Measurements from ENCODE around the gene ZNF311.

ZNF311 gene

GRCh38 chr6:28979679-28980078 lies 25.4 kb downstream of the ZNF311 start:
- no CpG with 5 or more reads among the region's 2 CpGs for WGBS (ENCODE audit: extremely low coverage, insufficient coverage, insufficient read length)
- Histone ChIP-seq H2AFZ (ENCODE audit: insufficient read depth, low read length, poor library complexity) (no peak overlapping the region), H4K91ac (ENCODE audit: low read depth, low read length) (peak overlapping the region; percentile 84), H3K14ac (ENCODE audit: low read length) (peak overlapping the region; percentile 84), H2BK12ac (ENCODE audit: low read length) (peak overlapping the region; percentile 74), H3K23ac (ENCODE audit: low read length) (no peak overlapping the region), H2BK120ac (ENCODE audit: insufficient read depth, low read length, poor library complexity) (peak overlapping the region; percentile 94), H3K27ac (ENCODE audit: low read depth, low read length) (peak overlapping the region; percentile 84), H3K27me3 (ENCODE audit: insufficient read depth, low read length) (no peaks in the 10 kb centered on the region), H3K4me3 (ENCODE audit: low read depth, low read length) (no peak overlapping the region), H2AK5ac (ENCODE audit: low read length) (peak overlapping the region; percentile 86), H3K4me1 (ENCODE audit: control insufficient read depth in 1 of 2, insufficient read depth in 2 of 2, low read length in 2 of 2) (peaks cover 18 to 19% of the 10 kb centered on the region in 2 experiments), H4K8ac (ENCODE audit: low read depth, low read length) (peak overlapping the region; percentile 68), H2BK5ac (ENCODE audit: low read depth, low read length, poor library complexity) (peak overlapping the region; percentile 89), H3K4ac (ENCODE audit: low read depth, low read length) (peak overlapping the region; percentile 2), H3K9me3 (ENCODE audit: insufficient read depth, low read depth, low read length) (no peaks in the 10 kb centered on the region), H3K79me2 (ENCODE audit: control insufficient read depth, insufficient read depth, low read length, poor library complexity) (peaks cover 9% of the 10 kb centered on the region), H3K4me2 (ENCODE audit: low read length) (no peak overlapping the region), H3K79me1 (ENCODE audit: low read length) (peaks cover 29% of the 10 kb centered on the region), H3K9ac (ENCODE audit: low read length) (no peak overlapping the region), H3K36me3 (ENCODE audit: control insufficient read depth in 1 of 2, insufficient read depth in 2 of 2, low read length in 2 of 2) (no peaks in the 10 kb centered on the region), H4K12ac (ENCODE audit: low read depth, low read length) (no peak overlapping the region), H3K18ac (ENCODE audit: low read length) (peak overlapping the region; percentile 16)
- DNase-seq: no peak

DNA sequence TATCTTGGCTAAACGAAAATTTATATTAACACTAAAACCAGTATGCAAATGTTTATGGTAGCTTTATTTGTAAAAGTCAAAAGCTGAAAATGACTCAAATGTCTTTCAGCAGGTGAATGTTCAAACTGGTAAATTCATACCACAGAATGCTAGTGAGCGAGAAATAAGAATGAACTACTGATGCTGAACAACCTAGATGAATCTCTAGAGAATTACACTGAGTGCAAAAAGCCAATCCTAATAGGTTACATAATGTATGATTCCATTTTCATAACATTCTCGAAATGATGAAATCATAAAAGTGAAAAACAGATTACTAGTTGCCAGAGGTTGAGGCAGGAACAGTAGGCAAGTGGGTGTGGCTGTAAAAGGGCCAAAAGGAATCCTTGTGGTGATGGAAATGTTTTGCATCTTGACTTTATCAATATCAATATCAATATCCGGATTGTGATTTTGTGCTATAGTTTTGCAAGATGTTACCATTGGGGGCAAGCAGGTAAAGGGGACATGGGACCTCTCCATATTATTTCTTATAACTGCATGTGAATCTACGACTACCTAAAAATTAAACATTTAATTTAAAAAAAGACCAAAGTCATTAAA lies 26.1 kb downstream of the ZNF311 start:
- no peak for DNase-seq
- Histone ChIP-seq H3K4me3 (ENCODE audit: low read depth, low read length) (no peak overlapping the region), H4K91ac (ENCODE audit: low read depth, low read length) (no peak overlapping the region), H3K14ac (ENCODE audit: low read length) (no peak overlapping the region), H2BK120ac (ENCODE audit: insufficient read depth, low read length, poor library complexity) (no peak overlapping the region), H3K27ac (ENCODE audit: low read depth, low read length) (no peak overlapping the region), H2BK5ac (ENCODE audit: low read depth, low read length, poor library complexity) (no peak overlapping the region), H2AFZ (ENCODE audit: insufficient read depth, low read length, poor library complexity) (no peak overlapping the region), H3K4me1 (ENCODE audit: control insufficient read depth in 1 of 2, insufficient read depth in 2 of 2, low read length in 2 of 2) (peaks cover 18 to 20% of the 10 kb centered on the region in 2 experiments), H3K79me2 (ENCODE audit: control insufficient read depth, insufficient read depth, low read length, poor library complexity) (peaks cover 9% of the 10 kb centered on the region), H2AK5ac (ENCODE audit: low read length) (no peak overlapping the region), H3K4ac (ENCODE audit: low read depth, low read length) (no peak overlapping the region), H3K18ac (ENCODE audit: low read length) (no peak overlapping the region), H3K27me3 (ENCODE audit: insufficient read depth, low read length) (no peaks in the 10 kb centered on the region), H3K9me3 (ENCODE audit: insufficient read depth, low read depth, low read length) (no peaks in the 10 kb centered on the region), H3K79me1 (ENCODE audit: low read length) (peaks cover 31% of the 10 kb centered on the region), H4K12ac (ENCODE audit: low read depth, low read length) (no peak overlapping the region), H4K8ac (ENCODE audit: low read depth, low read length) (no peak overlapping the region), H3K4me2 (ENCODE audit: low read length) (no peak overlapping the region), H3K36me3 (ENCODE audit: control insufficient read depth in 1 of 2, insufficient read depth in 2 of 2, low read length in 2 of 2) (no peaks in the 10 kb centered on the region), H3K9ac (ENCODE audit: low read length) (no peak overlapping the region), H3K23ac (ENCODE audit: low read length) (no peak overlapping the region), H2BK12ac (ENCODE audit: low read length) (no peak overlapping the region)
- no CpG with 5 or more reads among the region's 5 CpGs for WGBS (ENCODE audit: extremely low coverage, insufficient coverage, insufficient read length)

DNA sequence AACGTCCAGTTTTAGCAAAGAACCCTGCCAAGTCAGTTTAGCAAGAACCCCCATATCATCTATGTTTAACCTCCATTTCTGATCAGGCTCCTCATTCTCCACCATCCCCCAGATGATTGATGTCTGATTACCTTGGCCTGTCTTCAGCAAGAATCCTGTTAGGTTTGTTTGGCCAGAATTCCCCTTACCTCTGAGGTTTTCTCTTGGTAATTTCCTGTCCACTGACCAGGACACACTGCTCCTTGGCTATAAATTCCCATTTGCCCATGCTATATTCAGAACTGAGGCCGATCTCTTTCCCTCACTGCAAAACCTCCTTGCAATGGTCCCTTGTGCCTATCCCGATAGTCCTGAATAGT lies 27.0 kb downstream of the ZNF311 start:
- no peaks in the 10 kb centered on the region for H3K36me3 ChIP-seq (ENCODE audit: control insufficient read depth in 1 of 2, insufficient read depth in 2 of 2, low read length in 2 of 2)

DNA sequence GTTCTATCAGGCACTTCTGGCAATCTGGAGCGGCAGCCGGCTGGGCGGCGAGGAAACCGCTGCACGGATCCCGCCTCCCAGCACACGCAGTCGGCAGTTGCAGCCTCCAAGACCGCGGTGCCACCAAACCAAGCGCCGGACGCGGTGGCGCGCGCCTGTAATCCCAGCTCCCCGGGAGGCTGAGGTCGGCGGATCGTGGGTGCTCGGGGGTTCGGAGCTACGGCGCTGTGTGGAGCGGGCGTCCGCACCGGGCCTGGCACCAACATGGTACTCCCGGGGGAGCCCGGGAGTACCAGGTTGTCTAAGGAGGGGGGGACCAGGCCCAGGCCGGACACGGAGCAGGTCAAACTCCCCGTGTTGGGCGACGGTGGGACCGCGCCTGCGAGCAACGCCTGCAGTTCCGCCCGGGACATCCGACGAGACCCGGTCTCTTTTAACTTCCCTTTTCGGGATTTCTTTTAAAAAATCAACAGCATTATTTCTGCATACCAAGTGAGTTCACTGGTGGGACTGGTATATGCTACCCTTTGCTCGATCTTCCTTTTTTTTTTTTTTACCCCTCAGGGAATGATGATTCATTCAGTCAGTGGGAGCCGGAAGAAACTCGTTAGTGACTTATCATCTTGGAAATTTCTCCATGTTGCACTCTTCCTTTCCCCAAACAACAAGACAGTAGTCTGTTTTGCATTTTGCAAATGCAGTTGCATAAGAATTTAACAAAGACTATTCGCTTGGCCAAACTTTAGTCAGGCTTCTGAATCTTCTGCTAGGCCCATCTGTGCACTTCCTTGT lies 27.6 kb downstream of the ZNF311 start:
- Histone ChIP-seq H2BK12ac (ENCODE audit: low read length) (peak overlapping the region; percentile 90), H3K9me3 (ENCODE audit: insufficient read depth, low read depth, low read length) (no peaks in the 10 kb centered on the region), H4K91ac (ENCODE audit: low read depth, low read length) (peak overlapping the region; percentile 99), H3K27ac (ENCODE audit: low read depth, low read length) (peak overlapping the region; percentile 98), H3K18ac (ENCODE audit: low read length) (peak overlapping the region; percentile 99), H4K12ac (ENCODE audit: low read depth, low read length) (peak overlapping the region; percentile 76), H3K27me3 (ENCODE audit: insufficient read depth, low read length) (no peaks in the 10 kb centered on the region), H3K9ac (ENCODE audit: low read length) (no peak overlapping the region), H3K4me2 (ENCODE audit: low read length) (peak overlapping the region; percentile 39), H3K14ac (ENCODE audit: low read length) (peak overlapping the region; percentile 91), H3K79me1 (ENCODE audit: low read length) (peaks cover 31% of the 10 kb centered on the region), H4K8ac (ENCODE audit: low read depth, low read length) (peak overlapping the region; percentile 88), H3K4me3 (ENCODE audit: low read depth, low read length) (peak overlapping the region; percentile 31), H3K79me2 (ENCODE audit: control insufficient read depth, insufficient read depth, low read length, poor library complexity) (peaks cover 9% of the 10 kb centered on the region), H2AFZ (ENCODE audit: insufficient read depth, low read length, poor library complexity) (peak overlapping the region; percentile 80), H3K4me1 (ENCODE audit: control insufficient read depth in 1 of 2, insufficient read depth in 2 of 2, low read length in 2 of 2) (peaks cover 17 to 21% of the 10 kb centered on the region in 2 experiments), H2BK5ac (ENCODE audit: low read depth, low read length, poor library complexity) (peak overlapping the region; percentile 94), H3K36me3 (ENCODE audit: control insufficient read depth in 1 of 2, insufficient read depth in 2 of 2, low read length in 2 of 2) (no peaks in the 10 kb centered on the region), H3K4ac (ENCODE audit: low read depth, low read length) (peak overlapping the region; percentile 93), H3K23ac (ENCODE audit: low read length) (no peak overlapping the region), H2BK120ac (ENCODE audit: insufficient read depth, low read length, poor library complexity) (peak overlapping the region; percentile 97), H2AK5ac (ENCODE audit: low read length) (peak overlapping the region; percentile 98)
- WGBS (ENCODE audit: extremely low coverage, insufficient coverage, insufficient read length): no CpG with 5 or more reads among the region's 51 CpGs
- DNase-seq: peak; percentile 42 to 85

More for the DNA sequence above, 27.0 kb downstream of the ZNF311 start:
- peak overlapping the region; percentile 45 for H2BK12ac ChIP-seq (ENCODE audit: low read length)
- no peak overlapping the region for H4K12ac ChIP-seq (ENCODE audit: low read depth, low read length)
- H4K91ac ChIP-seq (ENCODE audit: low read depth, low read length): peak overlapping the region; percentile 78
- no peak overlapping the region for H3K14ac ChIP-seq (ENCODE audit: low read length)
- H3K23ac ChIP-seq (ENCODE audit: low read length): no peak overlapping the region
- H4K8ac ChIP-seq (ENCODE audit: low read depth, low read length): no peak overlapping the region
- H2AFZ ChIP-seq (ENCODE audit: insufficient read depth, low read length, poor library complexity): no peak overlapping the region
- H2BK5ac ChIP-seq (ENCODE audit: low read depth, low read length, poor library complexity): peak overlapping the region; percentile 71
- peak overlapping the region; percentile 98 for H3K27ac ChIP-seq (ENCODE audit: low read depth, low read length)
- peaks cover 9% of the 10 kb centered on the region for H3K79me2 ChIP-seq (ENCODE audit: control insufficient read depth, insufficient read depth, low read length, poor library complexity)
- H3K18ac ChIP-seq (ENCODE audit: low read length): no peak overlapping the region
- H3K9me3 ChIP-seq (ENCODE audit: insufficient read depth, low read depth, low read length): no peaks in the 10 kb centered on the region
- no peak overlapping the region for H2AK5ac ChIP-seq (ENCODE audit: low read length)
- H3K4me1 ChIP-seq (ENCODE audit: control insufficient read depth in 1 of 2, insufficient read depth in 2 of 2, low read length in 2 of 2): peaks cover 18 to 21% of the 10 kb centered on the region in 2 experiments
- no peak overlapping the region for H3K4ac ChIP-seq (ENCODE audit: low read depth, low read length)
- peak overlapping the region; percentile 63 for H2BK120ac ChIP-seq (ENCODE audit: insufficient read depth, low read length, poor library complexity)
- peaks cover 31% of the 10 kb centered on the region for H3K79me1 ChIP-seq (ENCODE audit: low read length)
- H3K9ac ChIP-seq (ENCODE audit: low read length): no peak overlapping the region
- H3K4me2 ChIP-seq (ENCODE audit: low read length): peak overlapping the region; percentile 23
- no peaks in the 10 kb centered on the region for H3K27me3 ChIP-seq (ENCODE audit: insufficient read depth, low read length)
- no peak overlapping the region for H3K4me3 ChIP-seq (ENCODE audit: low read depth, low read length)
- peak in 1 of 2 donors; percentile 47 for DNase-seq
- WGBS (ENCODE audit: extremely low coverage, insufficient coverage, insufficient read length): no CpG with 5 or more reads among the region's 3 CpGs

All from trophoblast cell (in vitro differentiated cells and primary cell).